HG03139 (cell line): ENCODE measurements around the gene CAMSAP1.

Experiments used
- ATAC-seq: cut with Tn5 transposase; IDR thresholded peaks from one replicate; pipeline ENCODE4 v1.9.1; 2021; ENCODE audit not compliant: unreplicated experiment

Gene CAMSAP1

GRCh38 chr9:135815830-135816650 is 91.3 kb downstream of the CAMSAP1 start:
- ATAC-seq, result no peak

- ATAC-seq, result no peak
Observed at GRCh38 chr9:135815413-135815812, 91.9 kb downstream of the CAMSAP1 start.

GRCh38 chr9:135814421-135815095 is 92.8 kb downstream of the CAMSAP1 start:
- no peak for ATAC-seq

GRCh38 chr9:135813671-135814290 is 93.6 kb downstream of the CAMSAP1 start:
- no peak for ATAC-seq

GRCh38 chr9:135812961-135813360 is 94.4 kb downstream of the CAMSAP1 start:
- no peak for ATAC-seq

- ATAC-seq, result no peak
Observed at GRCh38 chr9:135811801-135812200, 95.5 kb downstream of the CAMSAP1 start.

GRCh38 chr9:135810806-135811575 is 96.4 kb downstream of the CAMSAP1 start:
- ATAC-seq, result no peak

- ATAC-seq, result no peak
Observed at GRCh38 chr9:135809166-135809565, 98.2 kb downstream of the CAMSAP1 start.

GRCh38 chr9:135805422-135806022 is 101.8 kb downstream of the CAMSAP1 start:
- no peak for ATAC-seq

- no peak for ATAC-seq
Observed at GRCh38 chr9:135804581-135805421, 102.5 kb downstream of the CAMSAP1 start.

- ATAC-seq, result no peak
Observed at GRCh38 chr9:135803441-135803840, 103.9 kb downstream of the CAMSAP1 start.

GRCh38 chr9:135802876-135803419 is 104.4 kb downstream of the CAMSAP1 start:
- no peak for ATAC-seq

GRCh38 chr9:135801070-135801469 is 106.3 kb downstream of the CAMSAP1 start:
- no peak for ATAC-seq

GRCh38 chr9:135799261-135799660 is 108.1 kb downstream of the CAMSAP1 start:
- no peak for ATAC-seq

GRCh38 chr9:135798263-135798585 is 109.1 kb downstream of the CAMSAP1 start:
- no peak for ATAC-seq

- ATAC-seq, result no peak
Observed at GRCh38 chr9:135797507-135798262, 109.7 kb downstream of the CAMSAP1 start.

- no peak for ATAC-seq
Observed at GRCh38 chr9:135796784-135797485, 110.4 kb downstream of the CAMSAP1 start.

GRCh38 chr9:135795391-135795790 is 112.0 kb downstream of the CAMSAP1 start:
- ATAC-seq, result no peak
